Erythroblast (primary cell): ENCODE data around the gene NPFF.
"Not testable (repeated sequence)": the region's sequence is repeated elsewhere in the genome, so short reads cannot be mapped to it uniquely, and the experiment has no call there.

Source experiments
- DNase-seq, 2 experiments: peaks; one replicate each; lab custom pipeline; 2025; lab: John Stamatoyannopoulos, UW
- GATA1 ChIP-seq: IDR thresholded peaks from 2 replicates; pipeline ENCODE4 v1.6.1; 2011; ENCODE audit warnings: low read depth, mild to moderate bottlenecking, control low read depth, low read length, moderate library complexity
- POLR2A ChIP-seq: IDR thresholded peaks from 2 replicates; pipeline ENCODE4 v1.6.1; 2011; ENCODE audit warnings: mild to moderate bottlenecking, low read length

The NPFF gene

GRCh38 chr12:53482626-53483168 lies 24.6 kb downstream of the NPFF start:
- DNase-seq, result no peak
- TF ChIP-seq POLR2A (no peak), GATA1 (no peak)

GRCh38 chr12:53481939-53482586 lies 25.2 kb downstream of the NPFF start:
- TF ChIP-seq POLR2A (no peak), GATA1 (no peak)
- DNase-seq, result peak in 1 of 2 experiments; percentile 32

- not testable (repeated sequence) for DNase-seq
Observed at GRCh38 chr12:53481458-53481857, 25.8 kb downstream of the NPFF start.

GRCh38 chr12:53480491-53481442 lies 26.5 kb downstream of the NPFF start:
- peak in 1 of 2 experiments; percentile 22 for DNase-seq

GRCh38 chr12:53479331-53479730 lies 28.0 kb downstream of the NPFF start:
- DNase-seq, result no peak
- TF ChIP-seq POLR2A (no peak), GATA1 (no peak)

More at GRCh38 chr12:53480491-53481442, 26.5 kb downstream of the NPFF start:
- no peak for TF ChIP-seq POLR2A
- TF ChIP-seq GATA1, result no peak

- no peak for DNase-seq
- TF ChIP-seq POLR2A, result no peak
- TF ChIP-seq GATA1, result no peak
Observed at GRCh38 chr12:53478865-53479264, 28.4 kb downstream of the NPFF start.

GRCh38 chr12:53476769-53477209 lies 30.5 kb downstream of the NPFF start:
- peak; percentile 30 to 48 for DNase-seq
- no peak for TF ChIP-seq GATA1
- TF ChIP-seq POLR2A, result no peak

GRCh38 chr12:53474819-53475218 lies 32.5 kb downstream of the NPFF start:
- no peak for DNase-seq
- no peak for TF ChIP-seq GATA1
- no peak for TF ChIP-seq POLR2A

- DNase-seq, result no peak
- TF ChIP-seq POLR2A (no peak), GATA1 (no peak)
Observed at GRCh38 chr12:53474077-53474476, 33.2 kb downstream of the NPFF start.

GRCh38 chr12:53472056-53472582 lies 35.2 kb downstream of the NPFF start:
- TF ChIP-seq POLR2A (no peak), GATA1 (no peak)
- DNase-seq, result no peak

GRCh38 chr12:53468282-53468681 lies 39.0 kb downstream of the NPFF start:
- no peak for DNase-seq
- no peak for TF ChIP-seq GATA1
- no peak for TF ChIP-seq POLR2A

GRCh38 chr12:53467880-53468279 lies 39.4 kb downstream of the NPFF start:
- no peak for DNase-seq
- TF ChIP-seq GATA1 (no peak), POLR2A (no peak)

- TF ChIP-seq GATA1 (no peak), POLR2A (no peak)
- DNase-seq, result no peak
Observed at GRCh38 chr12:53467082-53467481, 40.2 kb downstream of the NPFF start.

GRCh38 chr12:53466640-53467039 lies 40.6 kb downstream of the NPFF start:
- TF ChIP-seq POLR2A, result no peak
- no peak for TF ChIP-seq GATA1
- DNase-seq, result no peak

GRCh38 chr12:53465679-53466078 lies 41.6 kb downstream of the NPFF start:
- TF ChIP-seq GATA1, result no peak
- no peak for TF ChIP-seq POLR2A
- DNase-seq, result no peak
